IMR-90 (cell line): ENCODE results near the gene SLC38A3. TPM values are rescaled to one million over a fixed set of nuclear protein-coding genes. Genes with fewer than 3 reads are reported as not detected.

Experiments used
- ATAC-seq: fragments of 200-7000 bp; cut with Tn5 transposase; 2 replicates; pipeline ENCODE4 v1.9.1; 2020; ENCODE audit warnings: low read depth, mild to moderate bottlenecking, moderate library complexity
- BruUV-seq: library from RNA; stranded (reverse); fragments of 400-500 nt; replicated peaks from 2 replicates; lab custom pipeline; 2021; lab: Mats Ljungman, UMichigan
- CTCF ChIA-PET: fragments of 300-600 bp; formaldehyde crosslinking; extraction: SDS; loops from one replicate; lab custom pipeline; 2021; ENCODE audit warnings: antibody characterized with exemption; lab: Yijun Ruan, JAX
- POLR2A ChIA-PET: fragments of 300-600 bp; sonication (Branson Sonifier 250); formaldehyde crosslinking; loops from one replicate; lab custom pipeline; 2022; ENCODE audit warnings: antibody characterized with exemption; ENCODE audit not compliant: unreplicated experiment; lab: Charles Lee
- DNase-seq: peaks from one replicate; pipeline ENCODE4 v3.0.0; 2013
- H2AFZ ChIP-seq: replicated peaks from 2 replicates; pipeline ENCODE3; 2013; ENCODE audit warnings: low read length, mild to moderate bottlenecking; ENCODE audit not compliant: poor library complexity
- H2AK5ac ChIP-seq: 2 replicates; pipeline ENCODE4 v1.6.1; 2013; ENCODE audit warnings: low read depth, low read length, inconsistent platforms
- H2AK9ac ChIP-seq: replicated peaks from 2 replicates; pipeline ENCODE3; 2013; ENCODE audit warnings: mild to moderate bottlenecking, low read depth, low read length, moderate library complexity; ENCODE audit not compliant: poor library complexity
- H2BK120ac ChIP-seq: 2 replicates; pipeline ENCODE4 v1.6.1; 2013; ENCODE audit warnings: low read depth, low read length, inconsistent platforms
- H2BK15ac ChIP-seq: 3 replicates; pipeline ENCODE4 v1.6.1; 2013; ENCODE audit warnings: low read depth, low read length, inconsistent platforms
- H2BK20ac ChIP-seq: 2 replicates; pipeline ENCODE4 v1.6.1; 2013; ENCODE audit warnings: low read depth, mild to moderate bottlenecking, inconsistent platforms, low read length, moderate library complexity
- H2BK5ac ChIP-seq: 2 replicates; pipeline ENCODE4 v1.6.1; 2013; ENCODE audit warnings: mild to moderate bottlenecking, low read depth, low read length, inconsistent platforms; ENCODE audit not compliant: poor library complexity, severe bottlenecking
- H3K14ac ChIP-seq: replicated peaks from 2 replicates; pipeline ENCODE4 v1.6.1; 2013; ENCODE audit warnings: low read depth, low read length, inconsistent platforms
- H3K18ac ChIP-seq: 2 replicates; pipeline ENCODE4 v1.6.1; 2013; ENCODE audit warnings: low read depth, low read length, control low read depth
- H3K23ac ChIP-seq: 2 replicates; pipeline ENCODE4 v1.6.1; 2013; ENCODE audit warnings: low read depth, low read length, inconsistent platforms
- H3K27ac ChIP-seq: 2 replicates; pipeline ENCODE4 v1.5.1; 2013; ENCODE audit warnings: mild to moderate bottlenecking, control low read depth, low read length; ENCODE audit not compliant: insufficient read depth
- H3K27me3 ChIP-seq: 2 replicates; pipeline ENCODE4 v1.6.1; 2013; ENCODE audit warnings: low read length; ENCODE audit not compliant: control insufficient read depth, insufficient read depth
- H3K36me3 ChIP-seq: 2 replicates; pipeline ENCODE4 v1.6.1; 2013; ENCODE audit warnings: low read length, mixed read lengths; ENCODE audit not compliant: control insufficient read depth, insufficient read depth
- H3K4ac ChIP-seq: 2 replicates; pipeline ENCODE4 v1.6.1; 2013; ENCODE audit warnings: low read depth, low read length, inconsistent platforms
- H3K4me1 ChIP-seq: 2 replicates; pipeline ENCODE4 v1.6.1; 2013; ENCODE audit warnings: low read length, mixed read lengths; ENCODE audit not compliant: control insufficient read depth, insufficient read depth
- H3K4me2 ChIP-seq: 2 replicates; pipeline ENCODE4 v1.6.1; 2013; ENCODE audit warnings: low read depth, mild to moderate bottlenecking, control low read depth, low read length, moderate library complexity
- H3K4me3 ChIP-seq: 2 replicates; pipeline ENCODE4 v1.5.1; 2013; ENCODE audit warnings: low read depth, mild to moderate bottlenecking, control low read depth, low read length, moderate library complexity; ENCODE audit not compliant: insufficient read depth
- H3K56ac ChIP-seq: 2 replicates; pipeline ENCODE4 v1.6.1; 2013; ENCODE audit warnings: low read length, inconsistent platforms; ENCODE audit not compliant: insufficient read depth; ENCODE audit errors: extremely low read depth
- H3K79me1 ChIP-seq, 2 experiments: 2 replicates each; pipeline ENCODE4 v1.6.1; 2013; ENCODE audit warnings: low read length in 2 of 2, inconsistent platforms in 1 of 2, low read depth in 1 of 2
- H3K9ac ChIP-seq: 2 replicates; pipeline ENCODE4 v1.6.1; 2013; ENCODE audit warnings: low read depth, low read length, control low read depth
- H3K9me1 ChIP-seq: 2 replicates; pipeline ENCODE4 v1.6.1; 2013; ENCODE audit warnings: low read length, inconsistent platforms; ENCODE audit not compliant: insufficient read depth
- H3K9me3 ChIP-seq: 2 replicates; pipeline ENCODE4 v1.6.1; 2013; ENCODE audit warnings: low read length; ENCODE audit not compliant: control insufficient read depth, insufficient read depth
- H4K20me1 ChIP-seq: 2 replicates; pipeline ENCODE4 v1.6.1; 2013; ENCODE audit warnings: low read length, inconsistent platforms; ENCODE audit not compliant: insufficient read depth
- H4K5ac ChIP-seq: 2 replicates; pipeline ENCODE4 v1.6.1; 2013; ENCODE audit warnings: mild to moderate bottlenecking, low read depth, low read length, control low read depth
- H4K8ac ChIP-seq, 2 experiments: 2 replicates each; pipeline ENCODE4 v1.6.1; 2013; ENCODE audit warnings: low read depth in 2 of 2, low read length in 2 of 2, control low read depth in 1 of 2, inconsistent platforms in 1 of 2
- H4K91ac ChIP-seq: 2 replicates; pipeline ENCODE4 v1.6.1; 2013; ENCODE audit warnings: low read depth, low read length, inconsistent platforms; ENCODE audit not compliant: insufficient read depth
- BHLHE40 ChIP-seq: fragments of 150-350 bp; IDR thresholded peaks from 2 replicates; pipeline ENCODE4 v1.6.1; 2016; ENCODE audit warnings: mild to moderate bottlenecking, low read depth, low read length
- CEBPB ChIP-seq: IDR thresholded peaks from 2 replicates; pipeline ENCODE4 v1.6.1; 2012; ENCODE audit warnings: low read depth, low read length, improper control_type of control experiment
- CHD1 ChIP-seq: IDR thresholded peaks from 2 replicates; pipeline ENCODE4 v1.6.1; 2012; ENCODE audit warnings: low read depth, low read length, improper control_type of control experiment
- CTCF ChIP-seq: conservative IDR thresholded peaks from 2 replicates; pipeline ENCODE4 v1.5.1; 2012; ENCODE audit warnings: mild to moderate bottlenecking, low read depth, low read length, improper control_type of control experiment
- FOS ChIP-seq: fragments of 150-350 bp; IDR thresholded peaks from 2 replicates; pipeline ENCODE4 v1.6.1; 2016; ENCODE audit warnings: low read depth, low read length
- MAFK ChIP-seq: IDR thresholded peaks from 2 replicates; pipeline ENCODE4 v1.6.1; 2012; ENCODE audit warnings: low read depth, low read length, improper control_type of control experiment
- MAZ ChIP-seq: IDR thresholded peaks from 2 replicates; pipeline ENCODE4 v1.6.1; 2012; ENCODE audit warnings: low read depth, mild to moderate bottlenecking, low read length, improper control_type of control experiment, moderate library complexity, borderline replicate concordance
- NFE2L2 ChIP-seq: fragments of 150-350 bp; IDR thresholded peaks from 2 replicates; pipeline ENCODE4 v1.6.1; 2016; ENCODE audit warnings: low read depth, mild to moderate bottlenecking, low read length
- POLR2A ChIP-seq: IDR thresholded peaks from 2 replicates; pipeline ENCODE4 v1.6.1; 2012; ENCODE audit warnings: mild to moderate bottlenecking, low read depth, low read length
- RAD21 ChIP-seq: IDR thresholded peaks from 2 replicates; pipeline ENCODE4 v1.6.1; 2012; ENCODE audit warnings: low read length, improper control_type of control experiment
- RCOR1 ChIP-seq: IDR thresholded peaks from 2 replicates; pipeline ENCODE4 v1.6.1; 2012; ENCODE audit warnings: mild to moderate bottlenecking, low read length, improper control_type of control experiment; ENCODE audit not compliant: insufficient replicate concordance
- RFX5 ChIP-seq: IDR thresholded peaks from 2 replicates; pipeline ENCODE4 v1.8.0; 2012; ENCODE audit warnings: low read depth, mild to moderate bottlenecking, low read length, moderate library complexity
- WGBS, 2 experiments: methylation state at CpG; one replicate each; pipeline versions ENCODE4 v1.1.5 to v1.1.7; 2013; ENCODE audit warnings: missing lambda C conversion rate in 2 of 2; ENCODE audit not compliant: insufficient read length in 1 of 2; ENCODE audit errors: extremely low coverage in 2 of 2; 5-methylcytosine and 5-hydroxymethylcytosine counted together
- dilution Hi-C: fragments of 300-500 bp; cut with HindIII; formaldehyde crosslinking; loops from one replicate; pipeline ENCODE4 v1.14.3; 2018; ENCODE audit warnings: low sequenced_read_pairs; ENCODE audit not compliant: unreplicated experiment
- in situ Hi-C: fragments of 300-500 bp; cut with MboI; formaldehyde crosslinking; loops from 3 replicates; pipeline ENCODE4 v1.14.3; 2019; ENCODE audit warnings: low sequenced_read_pairs, inconsistent platforms, mixed read lengths
- intact Hi-C: fragments of 100-400 bp; cut with micrococcal nuclease; formaldehyde crosslinking; loops from 2 replicates; pipeline ENCODE4 v1.10.0; 2022
- polyA plus RNA-seq, 3 experiments: library from polyadenylated mRNA; depleted of rRNA; stranded (reverse); fragments of >200 nt; gene quantifications; 2 replicates each; pipeline ENCODE4 v1.2.3, GENCODE V29; 2012; ENCODE audit warnings: low replicate concordance in 1 of 3
- total RNA-seq: library from RNA; depleted of rRNA; stranded (reverse); fragments of >200 nt; gene quantifications from 2 replicates; pipeline ENCODE4 v1.2.3, GENCODE V29; 2012
- TF ChIP-seq, protein P1 (sequence below): fragments of 150-350 bp; IDR thresholded peaks from 2 replicates; pipeline ENCODE4 v1.6.1; 2016; ENCODE audit warnings: low read depth, mild to moderate bottlenecking, low read length, moderate library complexity, borderline replicate concordance

The SLC38A3 gene
- total and polyA plus RNA-seq, 2 of the 4 experiments (the other 2 are of a cell fraction), result 0.12 to 0.36 TPM

GRCh38 chr3:50214824-50215223, 9.8 kb downstream of the SLC38A3 start:
- H2BK5ac ChIP-seq, result no peak overlapping the region
- TF ChIP-seq RCOR1 (no peak), BHLHE40 (no peak), MAZ (no peak), RAD21 (no peak), CTCF (no peak), FOS (no peak), CHD1 (no peak), MAFK (no peak), NFE2L2 (no peak), POLR2A (no peak), CEBPB (no peak), RFX5 (no peak)
- TF ChIP-seq, protein P1, sequence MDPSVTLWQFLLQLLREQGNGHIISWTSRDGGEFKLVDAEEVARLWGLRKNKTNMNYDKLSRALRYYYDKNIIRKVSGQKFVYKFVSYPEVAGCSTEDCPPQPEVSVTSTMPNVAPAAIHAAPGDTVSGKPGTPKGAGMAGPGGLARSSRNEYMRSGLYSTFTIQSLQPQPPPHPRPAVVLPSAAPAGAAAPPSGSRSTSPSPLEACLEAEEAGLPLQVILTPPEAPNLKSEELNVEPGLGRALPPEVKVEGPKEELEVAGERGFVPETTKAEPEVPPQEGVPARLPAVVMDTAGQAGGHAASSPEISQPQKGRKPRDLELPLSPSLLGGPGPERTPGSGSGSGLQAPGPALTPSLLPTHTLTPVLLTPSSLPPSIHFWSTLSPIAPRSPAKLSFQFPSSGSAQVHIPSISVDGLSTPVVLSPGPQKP, result no peak
- H2AK9ac ChIP-seq, result no peak overlapping the region
- in situ Hi-C loops (no loop called here), intact Hi-C loops (no loop called here), dilution Hi-C loops (no loop called here)
- no peak overlapping the region for H4K8ac ChIP-seq
- no peak overlapping the region for H2BK20ac ChIP-seq
- CTCF ChIA-PET, result no interaction called here
- H2AFZ ChIP-seq, result no peak overlapping the region
- H4K91ac ChIP-seq, result no peak overlapping the region
- no peaks in the 10 kb centered on the region for H3K9me3 ChIP-seq
- H3K27me3 ChIP-seq, result peaks cover 28% of the 10 kb centered on the region; the same call in 1 of the 2 replicates
- H3K4me1 ChIP-seq, result peaks cover 2% of the 10 kb centered on the region; the same call in 1 of the 2 replicates
- no peaks in the 10 kb centered on the region for H3K9me1 ChIP-seq
- H3K9ac ChIP-seq, result no peak overlapping the region
- no peak overlapping the region for H3K23ac ChIP-seq
- no peak overlapping the region for H3K4me2 ChIP-seq
- H2BK15ac ChIP-seq, result no peak overlapping the region
- no peaks in the 10 kb centered on the region for H4K20me1 ChIP-seq
- ATAC-seq, result no peak
- no peak overlapping the region for H2AK5ac ChIP-seq
- no peak overlapping the region for H3K18ac ChIP-seq
- no peak overlapping the region for H3K4me3 ChIP-seq
- no peak overlapping the region for H2BK120ac ChIP-seq
- no peak overlapping the region for H3K4ac ChIP-seq
- no peak overlapping the region for H3K56ac ChIP-seq
- no peaks in the 10 kb centered on the region for H3K79me1 ChIP-seq
- no CpG with 5 or more reads among the region's 10 CpGs for WGBS, 2 experiments
- no TSS peak for BruUV-seq
- no peaks in the 10 kb centered on the region for H3K36me3 ChIP-seq
- no peak for DNase-seq
- POLR2A ChIA-PET, result no interaction called here
- no peak overlapping the region for H4K5ac ChIP-seq
- no peak overlapping the region for H3K27ac ChIP-seq
- H3K14ac ChIP-seq, result no peak overlapping the region
